Activated naive CD4-positive, alpha-beta T cell treated with anti-CD3 and anti-CD28 coated beads for 36 hours (primary cell): ENCODE results near the gene NDST1. TPM values are rescaled to one million over a fixed set of nuclear protein-coding genes. Genes with fewer than 3 reads are reported as not detected.

Experiments
- CTCF ChIA-PET: fragments of 350-600 bp; sonication (Branson Sonifier 250); formaldehyde crosslinking; loops from one replicate; lab custom pipeline; 2021; ENCODE audit warnings: antibody characterized with exemption; lab: Charles Lee
- DNase-seq: peaks from one replicate; pipeline ENCODE4 v3.0.0-alpha.2; 2020
- H3K27ac Mint-ChIP-seq: one replicate; pipeline ENCODE4 v1.8.0; 2021; ENCODE audit warnings: mild to moderate bottlenecking, mixed read lengths
- H3K27me3 Mint-ChIP-seq: one replicate; pipeline ENCODE4 v1.8.0; 2021; ENCODE audit warnings: low read depth, mixed read lengths
- H3K36me3 Mint-ChIP-seq: one replicate; pipeline ENCODE4 v1.8.0; 2021; ENCODE audit warnings: low read depth, mixed read lengths
- H3K4me1 Mint-ChIP-seq: one replicate; pipeline ENCODE4 v1.8.0; 2021; ENCODE audit warnings: low read depth, mixed read lengths
- H3K4me3 Mint-ChIP-seq: one replicate; pipeline ENCODE4 v1.8.0; 2021; ENCODE audit warnings: mild to moderate bottlenecking, moderate library complexity, mixed read lengths
- H3K9me3 Mint-ChIP-seq: one replicate; pipeline ENCODE4 v1.8.0; 2021; ENCODE audit warnings: mixed read lengths
- intact Hi-C: fragments of 100-400 bp; cut with micrococcal nuclease; formaldehyde crosslinking; loops from one replicate; pipeline ENCODE4 v1.15.1; 2023
- total RNA-seq, 2 experiments: library from RNA; stranded (reverse); gene quantifications; one replicate each; pipeline ENCODE4 v1.2.3, GENCODE V29; 2021

The NDST1 gene
- total RNA-seq, 2 experiments from 2014 or later = 2.4 to 3.3 TPM

- H3K27ac Mint-ChIP-seq = no peak overlapping the region
- H3K27me3 Mint-ChIP-seq = no peaks in the 10 kb centered on the region
- no peaks in the 10 kb centered on the region for H3K4me1 Mint-ChIP-seq
- H3K36me3 Mint-ChIP-seq = no peaks in the 10 kb centered on the region
- intact Hi-C loops = no loop called here
- DNase-seq = no peak
- no peaks in the 10 kb centered on the region for H3K9me3 Mint-ChIP-seq
- CTCF ChIA-PET = interaction anchor here (0.7 to 5.1 kb wide), 5 partner anchors 16 to 288 kb away, joined by 3 to 63 read pairs (median 4); partner anchors contain the start of genes IRGM and RBM22
- H3K4me3 Mint-ChIP-seq = no peak overlapping the region
These were observed 50.2 kb downstream of the NDST1 start for GRCh38 chr5:150558088-150558621.

- DNase-seq = no peak
- Mint-ChIP-seq H3K36me3 (no peaks in the 10 kb centered on the region), H3K9me3 (no peaks in the 10 kb centered on the region), H3K4me1 (no peaks in the 10 kb centered on the region), H3K27ac (no peak overlapping the region), H3K27me3 (no peaks in the 10 kb centered on the region), H3K4me3 (no peak overlapping the region)
- CTCF ChIA-PET = interaction anchor here (1.0 to 5.4 kb wide), 9 partner anchors 11 to 287 kb away, joined by 3 to 63 read pairs (median 30); partner anchors contain the start of genes IRGM, RBM22 and SMIM3
- intact Hi-C loops = no loop called here
These were observed 51.2 kb downstream of the NDST1 start for GRCh38 chr5:150559088-150559487.

- CTCF ChIA-PET = interaction anchor here (0.7 to 5.4 kb wide), 22 partner anchors 10 to 556 kb away, joined by 3 to 63 read pairs (median 4); partner anchors contain the start of genes IRGM, RBM22 and SMIM3
- no peak overlapping the region for H3K27ac Mint-ChIP-seq
- no peaks in the 10 kb centered on the region for H3K9me3 Mint-ChIP-seq
- intact Hi-C loops = loop anchor here (2.0 to 5.0 kb wide), 4 partner anchors 141 to 605 kb away; partner anchors contain the start of gene RBM22
- H3K27me3 Mint-ChIP-seq = no peaks in the 10 kb centered on the region
- H3K4me1 Mint-ChIP-seq = no peaks in the 10 kb centered on the region
- no peaks in the 10 kb centered on the region for H3K36me3 Mint-ChIP-seq
- DNase-seq = no peak
- no peak overlapping the region for H3K4me3 Mint-ChIP-seq
These were observed 51.8 kb downstream of the NDST1 start for GRCh38 chr5:150559701-150560100.

GRCh38 chr5:150560401-150561191 is 52.7 kb downstream of the NDST1 start:
- H3K27ac Mint-ChIP-seq = no peak overlapping the region
- intact Hi-C loops = loop anchor here (1.0 to 5.0 kb wide), 8 partner anchors 96 to 604 kb away; partner anchors contain the start of gene RBM22
- DNase-seq = peak; percentile 96
- H3K4me3 Mint-ChIP-seq = no peak overlapping the region
- H3K9me3 Mint-ChIP-seq = no peaks in the 10 kb centered on the region
- H3K4me1 Mint-ChIP-seq = no peaks in the 10 kb centered on the region
- H3K36me3 Mint-ChIP-seq = no peaks in the 10 kb centered on the region
- CTCF ChIA-PET = interaction anchor here (0.5 to 5.4 kb wide), 33 partner anchors 9 to 1070 kb away, joined by 3 to 63 read pairs (median 4); partner anchors contain the start of genes IRGM, RBM22 and SMIM3
- H3K27me3 Mint-ChIP-seq = no peaks in the 10 kb centered on the region

- no peaks in the 10 kb centered on the region for H3K4me1 Mint-ChIP-seq
- no peak overlapping the region for H3K27ac Mint-ChIP-seq
These were observed 53.2 kb downstream of the NDST1 start for GRCh38 chr5:150561192-150561512.

GRCh38 chr5:150561571-150562275 is 53.8 kb downstream of the NDST1 start:
- Mint-ChIP-seq H3K27me3 (no peaks in the 10 kb centered on the region), H3K36me3 (no peaks in the 10 kb centered on the region), H3K9me3 (no peaks in the 10 kb centered on the region), H3K4me1 (no peaks in the 10 kb centered on the region), H3K27ac (no peak overlapping the region), H3K4me3 (no peak overlapping the region)
- DNase-seq = no peak
- CTCF ChIA-PET = interaction anchor here (0.6 to 5.4 kb wide), 18 partner anchors 11 to 554 kb away, joined by 3 to 63 read pairs (median 4); partner anchors contain the start of genes IRGM and SMIM3
- intact Hi-C loops = loop anchor here (1.0 to 5.0 kb wide), 8 partner anchors 95 to 603 kb away; partner anchors contain the start of gene RBM22

More at GRCh38 chr5:150561192-150561512, 53.2 kb downstream of the NDST1 start:
- Mint-ChIP-seq H3K4me3 (no peak overlapping the region), H3K9me3 (no peaks in the 10 kb centered on the region), H3K36me3 (no peaks in the 10 kb centered on the region), H3K27me3 (no peaks in the 10 kb centered on the region)
- DNase-seq = no peak
- CTCF ChIA-PET = interaction anchor here (0.6 to 5.4 kb wide), 18 partner anchors 10 to 555 kb away, joined by 3 to 63 read pairs (median 4); partner anchors contain the start of genes IRGM, RBM22 and SMIM3
- intact Hi-C loops = loop anchor here (1.0 to 5.0 kb wide), 8 partner anchors 95 to 604 kb away; partner anchors contain the start of gene RBM22

GRCh38 chr5:150562832-150563231 is 54.9 kb downstream of the NDST1 start:
- Mint-ChIP-seq H3K27me3 (no peaks in the 10 kb centered on the region), H3K36me3 (no peaks in the 10 kb centered on the region), H3K4me1 (no peaks in the 10 kb centered on the region), H3K4me3 (no peak overlapping the region), H3K27ac (no peak overlapping the region), H3K9me3 (no peaks in the 10 kb centered on the region)
- CTCF ChIA-PET = interaction anchor here (1.2 to 5.4 kb wide), 7 partner anchors 90 to 288 kb away, joined by 3 to 63 read pairs (median 33); partner anchors contain the start of genes IRGM and SMIM3
- peak; percentile 69 for DNase-seq
- intact Hi-C loops = loop anchor here (1.0 to 5.0 kb wide), 2 partner anchors 216 to 239 kb away; no protein-coding TSS in a partner anchor

GRCh38 chr5:150565868-150566267 is 57.9 kb downstream of the NDST1 start:
- H3K4me3 Mint-ChIP-seq = no peak overlapping the region
- CTCF ChIA-PET = interaction anchor here (0.8 to 1.1 kb wide), 2 partner anchors 107 to 235 kb away, joined by 3 read pairs; no protein-coding TSS in a partner anchor
- H3K27ac Mint-ChIP-seq = no peak overlapping the region
- no peak for DNase-seq
- H3K36me3 Mint-ChIP-seq = no peaks in the 10 kb centered on the region
- H3K4me1 Mint-ChIP-seq = no peaks in the 10 kb centered on the region
- intact Hi-C loops = no loop called here
- H3K9me3 Mint-ChIP-seq = no peaks in the 10 kb centered on the region
- H3K27me3 Mint-ChIP-seq = no peaks in the 10 kb centered on the region

GRCh38 chr5:150567031-150567717 is 59.2 kb downstream of the NDST1 start:
- Mint-ChIP-seq H3K36me3 (no peaks in the 10 kb centered on the region), H3K4me3 (no peak overlapping the region), H3K4me1 (no peaks in the 10 kb centered on the region), H3K27ac (no peak overlapping the region), H3K9me3 (no peaks in the 10 kb centered on the region), H3K27me3 (no peaks in the 10 kb centered on the region)
- CTCF ChIA-PET = no interaction called here
- DNase-seq = no peak
- intact Hi-C loops = no loop called here

GRCh38 chr5:150568663-150569062 is 60.7 kb downstream of the NDST1 start:
- CTCF ChIA-PET = no interaction called here

GRCh38 chr5:150570333-150570732 is 62.4 kb downstream of the NDST1 start:
- Mint-ChIP-seq H3K9me3 (no peaks in the 10 kb centered on the region), H3K4me1 (no peaks in the 10 kb centered on the region), H3K4me3 (no peak overlapping the region), H3K27ac (no peak overlapping the region), H3K27me3 (no peaks in the 10 kb centered on the region), H3K36me3 (no peaks in the 10 kb centered on the region)
- CTCF ChIA-PET = interaction anchor here (1.4 kb wide), 1 partner anchor 10 kb away, joined by 5 read pairs; no protein-coding TSS in a partner anchor
- intact Hi-C loops = no loop called here
- DNase-seq = no peak

More at GRCh38 chr5:150568663-150569062, 60.7 kb downstream of the NDST1 start:
- DNase-seq = no peak
- no peak overlapping the region for H3K4me3 Mint-ChIP-seq
- no peaks in the 10 kb centered on the region for H3K9me3 Mint-ChIP-seq
- no peaks in the 10 kb centered on the region for H3K4me1 Mint-ChIP-seq
- H3K36me3 Mint-ChIP-seq = no peaks in the 10 kb centered on the region
- no peak overlapping the region for H3K27ac Mint-ChIP-seq
- intact Hi-C loops = no loop called here
- H3K27me3 Mint-ChIP-seq = no peaks in the 10 kb centered on the region
